ENCODE measurements around the gene HACE1.

Gene HACE1

DNA sequence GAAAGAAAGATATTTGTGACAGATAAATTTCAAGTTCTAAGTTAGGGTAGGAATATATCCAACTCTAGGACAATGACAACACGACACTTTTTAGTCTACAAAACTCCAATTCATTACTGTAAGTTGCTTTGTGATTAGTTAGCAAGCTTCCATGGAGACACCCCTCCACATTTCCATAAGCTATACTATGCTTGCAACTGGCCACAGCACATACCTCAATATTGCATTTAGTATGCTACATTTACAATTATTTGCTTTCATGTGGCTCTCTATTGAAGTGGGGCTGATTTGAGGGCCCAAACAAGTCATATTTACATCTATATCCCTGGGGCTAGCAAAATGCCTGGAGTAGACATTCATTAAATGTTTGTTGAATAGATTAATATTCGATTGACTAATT lies 129.3 kb downstream of the HACE1 start:
- DNase-seq: no peak

DNA sequence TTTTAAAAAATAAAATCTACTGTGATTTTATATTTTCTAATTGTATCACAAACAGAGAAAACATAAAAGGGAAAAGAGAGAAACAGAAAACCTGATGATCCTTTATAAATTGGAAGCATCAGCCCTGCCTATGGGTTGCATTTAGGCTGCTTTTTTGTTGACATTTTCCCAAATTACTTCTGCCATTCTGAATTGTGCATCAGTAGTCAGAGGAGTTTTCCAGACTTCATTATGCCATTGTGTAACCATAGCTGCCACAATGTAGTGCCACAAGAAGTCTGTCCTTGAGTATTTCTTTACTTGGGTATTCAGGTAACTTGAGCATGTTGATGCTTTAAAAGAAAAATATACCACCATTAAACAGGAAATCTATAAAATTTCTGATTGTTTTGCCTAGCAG lies 130.3 kb downstream of the HACE1 start:
- DNase-seq: no peak

DNA sequence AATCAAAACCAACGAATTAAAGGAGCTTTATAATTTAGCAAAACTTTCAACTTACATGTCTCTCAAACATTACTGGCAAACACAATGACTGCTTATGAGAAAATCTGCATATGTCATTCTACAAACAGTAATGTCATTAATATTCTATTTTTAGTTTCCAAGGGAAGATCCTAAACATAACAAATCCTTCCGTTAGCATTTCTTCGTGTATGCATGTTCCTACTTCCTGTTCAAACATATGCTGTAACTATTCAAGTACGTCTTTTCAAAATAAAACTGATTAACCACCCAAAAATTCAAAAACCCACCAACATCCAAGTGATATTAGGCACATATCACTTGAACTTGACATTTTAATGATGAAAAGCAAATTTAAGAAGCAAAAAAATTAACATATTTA lies 131.3 kb downstream of the HACE1 start:
- no peak for DNase-seq

DNA sequence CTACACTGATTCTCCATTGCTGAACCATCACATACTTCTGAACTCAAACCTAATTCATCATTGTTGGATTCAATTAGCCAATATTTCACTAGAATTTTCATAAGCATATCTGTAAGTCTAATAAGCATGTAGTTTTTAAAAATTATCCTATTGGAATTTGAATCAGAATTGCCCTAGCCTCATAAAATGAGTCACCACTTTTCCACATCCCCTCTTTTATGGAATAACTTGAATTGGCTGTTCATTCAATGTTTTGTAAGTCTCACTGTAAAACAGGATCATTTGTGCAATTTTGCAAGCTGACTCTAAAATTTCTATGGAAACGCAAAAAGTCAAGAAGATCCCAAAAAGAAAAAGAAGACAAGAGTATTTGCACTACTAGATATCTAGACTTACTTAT lies 141.0 kb downstream of the HACE1 start:
- no peak for DNase-seq

DNA sequence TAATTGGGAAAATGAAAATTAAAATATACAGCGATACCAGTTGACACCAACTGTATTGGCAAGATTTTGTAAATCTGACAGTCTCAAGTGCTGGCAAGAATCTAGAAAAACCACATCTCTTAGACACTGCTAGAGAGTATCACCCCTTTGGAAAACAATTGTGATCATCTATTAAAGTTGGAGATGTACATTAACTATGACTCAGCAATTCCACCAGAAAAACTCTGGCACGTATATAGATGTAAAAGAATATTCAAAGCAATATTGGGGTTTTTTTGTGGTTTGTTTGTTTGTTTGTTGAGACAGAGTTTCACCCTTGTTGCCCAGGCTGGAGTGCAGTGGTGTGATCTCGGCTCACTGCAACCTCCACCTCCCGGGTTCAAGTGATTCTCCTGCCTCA lies 142.9 kb downstream of the HACE1 start:
- no peak for DNase-seq

DNA sequence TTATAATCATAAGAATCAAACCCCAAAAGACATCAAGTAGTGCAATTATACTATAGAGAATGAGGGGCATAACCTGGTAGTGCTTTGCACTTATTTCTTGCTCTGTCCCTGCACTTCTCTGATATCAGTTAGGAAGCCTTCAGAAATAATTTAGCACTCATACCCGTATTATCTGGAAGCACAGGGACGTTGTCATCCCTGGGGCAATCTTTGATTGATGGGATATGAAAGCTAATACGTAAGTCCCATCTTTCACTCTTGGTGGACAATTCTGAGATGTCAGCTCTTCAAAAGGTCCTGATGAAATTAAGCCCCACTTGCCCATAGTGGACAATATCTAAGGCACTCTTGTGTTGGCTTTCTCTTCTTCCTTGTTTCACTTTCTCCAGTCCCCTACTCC lies 144.9 kb downstream of the HACE1 start:
- no peak for DNase-seq

DNA sequence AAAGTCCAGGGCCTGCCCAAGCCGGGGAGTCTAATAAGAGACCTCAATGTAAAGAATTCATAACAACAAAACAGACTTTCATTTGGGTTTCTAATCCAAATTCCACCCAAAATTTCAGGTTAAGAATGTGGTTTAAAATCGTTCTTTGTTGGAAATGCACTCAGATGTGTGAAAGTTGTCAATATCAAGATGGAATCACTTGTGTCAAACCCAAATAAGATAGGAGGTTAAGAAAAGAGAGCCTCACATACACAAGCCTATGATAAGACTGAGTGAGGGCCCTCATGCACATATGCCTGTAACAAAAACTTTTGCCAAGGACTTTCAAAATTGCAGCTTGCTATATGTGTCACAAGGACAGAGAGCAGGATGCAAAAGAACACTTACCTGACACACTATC lies 145.7 kb downstream of the HACE1 start:
- no peak for DNase-seq

DNA sequence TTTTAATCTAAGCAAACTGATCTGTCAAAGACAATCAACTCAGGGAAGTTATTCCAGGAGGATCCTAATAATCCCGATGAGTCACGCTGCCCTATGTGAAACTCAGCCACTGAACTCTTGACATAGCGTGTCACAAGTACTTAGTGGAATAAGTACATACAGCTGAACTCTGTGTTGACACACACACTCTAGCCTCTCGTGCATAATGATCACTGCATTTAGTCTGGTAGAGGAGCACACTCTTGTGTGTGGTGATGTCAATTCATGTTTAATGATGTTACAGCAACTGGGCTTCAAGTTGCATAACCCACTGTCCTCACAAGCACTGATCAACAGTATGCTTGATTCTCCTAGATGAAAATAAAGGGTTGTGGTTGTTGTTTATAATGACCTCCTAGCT lies 148.3 kb downstream of the HACE1 start:
- DNase-seq: no peak

DNA sequence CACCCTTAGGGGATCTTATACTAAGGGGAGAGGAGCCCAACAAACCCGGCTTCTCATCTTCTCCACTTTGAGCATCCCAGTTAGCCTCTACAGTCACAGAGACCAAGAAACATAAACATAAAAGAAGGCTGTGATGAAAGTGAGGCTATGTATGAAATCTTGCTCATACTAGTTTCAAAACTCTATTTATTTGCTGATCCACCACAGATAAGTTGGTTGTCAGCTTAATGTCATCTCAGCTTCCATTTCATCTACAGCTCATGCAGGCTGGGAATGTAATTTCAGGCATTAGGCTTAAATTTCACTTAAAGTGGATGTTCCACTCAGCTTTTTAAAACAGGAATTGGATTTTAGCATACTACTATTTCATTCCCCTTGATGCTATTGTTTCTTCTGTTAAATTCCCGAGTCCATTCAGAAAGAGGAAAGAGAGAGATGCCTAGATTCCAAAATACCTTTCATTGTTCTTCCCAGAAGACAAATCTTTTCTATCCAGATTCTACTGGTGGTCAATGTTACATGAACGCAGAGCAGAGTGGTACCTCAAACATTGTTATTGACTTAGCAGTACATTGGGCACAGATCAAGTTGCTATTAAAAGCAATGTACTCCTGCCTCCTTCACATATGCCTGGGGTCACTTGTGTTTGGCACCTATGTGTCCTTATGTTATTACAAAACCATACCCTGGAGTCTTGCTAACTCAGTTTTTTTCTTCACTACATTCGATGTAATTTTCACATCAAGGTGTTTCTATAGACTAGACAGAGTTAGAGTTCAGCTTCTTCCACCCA lies 149.0 kb downstream of the HACE1 start:
- no peak for DNase-seq

DNA sequence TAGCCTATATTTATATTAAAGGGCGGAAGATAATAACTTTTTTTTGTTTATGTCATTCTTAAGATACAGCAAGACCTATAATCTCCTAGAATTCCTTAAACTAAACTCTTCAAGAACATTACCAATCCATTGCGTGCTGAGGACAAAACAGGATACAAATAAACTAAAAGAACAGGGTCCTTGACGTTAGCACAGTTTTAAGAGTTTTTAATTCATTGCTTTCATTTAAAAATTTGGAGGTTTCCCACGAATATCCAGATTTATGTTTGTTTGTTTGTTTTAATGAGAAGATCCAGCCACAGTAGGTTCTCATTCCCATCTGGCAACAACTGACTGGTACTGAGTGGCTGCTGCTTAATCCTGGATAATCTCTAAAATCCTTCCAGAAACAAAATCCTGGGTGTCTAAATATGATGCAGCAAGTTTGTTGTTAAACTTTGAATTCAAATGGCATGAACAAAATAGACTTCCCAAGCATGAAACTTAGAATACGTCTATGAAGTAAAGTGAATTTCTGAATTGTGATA lies 153.7 kb downstream of the HACE1 start:
- DNase-seq: no peak

DNA sequence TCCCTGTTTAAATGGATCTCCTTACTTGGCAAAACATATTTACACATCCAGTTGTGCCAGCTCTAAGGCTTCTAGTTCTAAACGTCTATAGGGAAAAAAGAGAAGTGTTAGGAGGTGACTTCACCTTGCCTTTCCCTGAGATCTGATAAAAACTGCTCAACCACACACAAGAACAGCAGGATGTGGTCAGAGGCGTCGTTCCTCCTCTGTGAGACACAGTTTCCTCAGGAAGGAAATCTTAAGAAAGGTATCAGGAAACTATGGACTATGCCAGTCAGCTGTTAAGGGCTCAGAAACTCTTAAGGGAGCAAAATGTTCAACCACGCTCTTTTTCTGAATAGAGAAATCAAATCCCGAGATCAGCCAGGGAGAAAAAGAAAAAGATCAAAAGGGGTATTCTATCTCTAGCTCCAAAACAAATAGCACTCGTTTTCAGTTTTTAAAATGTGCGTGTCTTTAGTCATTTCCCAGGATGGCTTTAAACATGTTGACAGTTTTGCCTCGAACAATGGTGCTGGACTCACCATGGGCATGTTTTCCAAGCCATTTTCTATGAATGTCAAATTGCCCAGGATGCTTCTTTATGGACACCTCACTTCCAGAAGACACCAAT lies 154.5 kb downstream of the HACE1 start:
- DNase-seq: no peak

DNA sequence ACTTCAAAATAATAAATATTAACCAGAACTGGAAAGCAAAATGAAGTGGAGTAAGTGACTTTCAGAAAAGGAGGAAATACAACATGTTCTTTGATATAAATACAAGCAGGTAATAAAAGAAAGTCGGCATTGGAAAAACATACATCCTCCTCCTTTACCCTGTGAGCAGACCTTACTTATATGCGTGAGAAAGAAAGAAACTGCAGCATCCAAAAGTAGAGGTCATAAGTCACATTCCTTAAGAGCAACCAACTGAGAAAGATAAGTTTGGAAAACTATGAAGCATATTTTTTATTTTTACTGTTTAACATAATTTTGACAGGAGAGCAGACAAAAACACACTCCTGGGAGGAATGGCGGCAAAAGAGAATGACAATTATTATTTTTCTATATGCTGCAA lies 155.5 kb downstream of the HACE1 start:
- no peak for DNase-seq

DNA sequence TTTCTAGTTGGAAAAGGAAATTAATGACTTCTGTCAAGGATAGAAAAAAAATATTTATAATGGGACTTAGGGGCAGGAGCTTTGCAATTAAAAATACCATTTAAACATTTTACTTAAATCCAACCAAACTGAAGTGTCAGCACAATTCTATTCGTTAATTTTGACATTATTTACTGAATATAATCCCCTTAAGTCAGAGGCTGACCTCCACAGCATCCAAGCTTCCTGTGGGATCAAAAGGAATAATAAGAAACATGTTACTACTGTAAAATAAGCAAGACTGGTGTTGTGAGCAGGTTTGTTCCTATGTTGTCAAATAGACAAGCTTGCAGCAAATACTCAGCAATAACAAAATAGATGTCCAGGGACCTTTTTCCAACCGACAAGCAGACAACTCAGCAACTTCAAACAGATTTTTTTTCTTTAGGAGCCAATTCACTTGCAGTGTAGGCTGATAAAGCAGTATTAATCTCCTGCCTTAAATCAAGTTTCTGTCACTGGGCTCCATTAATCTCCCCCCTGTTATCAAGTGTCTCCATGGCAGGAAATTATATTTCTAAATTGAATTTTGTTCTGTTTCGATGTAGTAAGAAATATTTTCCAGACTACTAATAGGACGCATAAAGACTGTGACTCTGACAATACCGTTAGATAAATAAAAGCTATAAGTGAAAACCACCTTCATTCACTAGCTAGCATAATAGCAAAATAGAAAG lies 157.4 kb downstream of the HACE1 start:
- no peak for DNase-seq

DNA sequence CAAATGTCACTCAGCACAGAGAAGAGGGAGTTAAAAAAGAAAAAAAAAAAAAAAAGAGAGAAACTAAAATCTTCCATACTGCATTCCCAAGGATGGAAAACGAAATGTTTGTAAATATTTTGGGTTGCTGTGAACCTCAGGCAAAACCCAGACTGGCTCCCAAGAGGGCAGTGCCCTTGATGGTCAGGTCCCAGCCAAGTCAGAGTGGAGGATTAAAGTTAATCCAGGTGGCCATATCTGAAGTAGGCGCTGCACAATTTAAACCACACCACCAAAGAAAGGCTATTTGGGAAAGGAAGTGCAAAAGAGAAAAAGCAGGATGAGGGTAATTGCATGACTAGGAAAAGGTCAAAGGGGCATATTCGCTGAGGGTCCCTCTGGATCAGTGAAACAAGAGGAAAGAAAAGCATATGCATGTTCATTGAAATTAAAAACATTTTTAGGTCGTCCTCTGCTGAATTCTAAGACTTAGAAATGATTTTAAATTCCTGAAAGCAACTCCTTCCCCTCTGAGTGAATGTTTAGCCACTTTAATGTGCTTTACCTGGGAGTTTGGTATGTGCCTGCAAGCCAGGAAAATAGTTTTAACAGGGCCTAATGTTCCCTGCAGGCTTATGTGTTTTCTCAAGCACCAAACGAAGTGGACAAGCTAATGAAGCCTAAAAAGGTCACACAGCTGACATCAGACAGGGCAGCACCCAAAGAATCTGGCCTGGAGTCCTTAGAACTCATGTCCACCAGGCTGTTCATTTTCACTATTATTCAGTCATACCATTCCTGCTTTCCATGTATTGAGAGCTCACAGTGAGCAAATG lies 159.1 kb downstream of the HACE1 start:
- no peak for DNase-seq

DNA sequence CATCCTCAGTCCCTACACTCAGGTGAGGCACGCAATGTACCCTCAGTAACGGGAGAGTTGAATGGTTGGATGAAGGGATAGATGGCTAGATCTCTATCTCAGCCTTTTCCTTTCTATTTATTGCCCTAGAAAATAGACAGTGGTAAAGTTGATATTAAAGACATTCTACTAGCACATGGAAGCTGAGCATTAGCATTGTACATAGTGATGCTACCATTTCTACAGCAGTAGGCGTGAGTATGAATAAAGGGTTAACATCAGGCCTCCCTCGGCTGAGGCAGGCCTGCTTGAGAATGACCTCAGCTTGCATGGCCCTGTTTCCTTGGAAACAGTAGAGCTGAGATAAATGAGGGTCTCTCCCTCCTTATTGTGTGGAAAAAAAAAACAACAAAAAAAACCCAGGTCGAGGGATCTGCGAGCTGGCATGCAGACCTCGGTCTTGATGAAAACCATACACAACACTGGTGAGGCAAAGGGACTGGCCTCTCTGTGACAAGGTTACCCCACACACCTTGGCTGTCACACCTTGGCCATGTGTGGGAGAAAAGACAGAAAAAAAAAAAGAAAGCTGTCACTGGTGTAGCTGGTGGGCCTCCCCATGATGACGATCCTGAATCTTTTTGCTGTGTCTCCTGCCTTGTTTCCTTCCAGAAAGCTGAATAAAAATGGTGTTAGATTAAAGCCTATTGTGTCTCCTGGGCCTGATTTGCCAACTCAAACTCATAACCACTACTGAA lies 160.0 kb downstream of the HACE1 start:
- no peak for DNase-seq

DNA sequence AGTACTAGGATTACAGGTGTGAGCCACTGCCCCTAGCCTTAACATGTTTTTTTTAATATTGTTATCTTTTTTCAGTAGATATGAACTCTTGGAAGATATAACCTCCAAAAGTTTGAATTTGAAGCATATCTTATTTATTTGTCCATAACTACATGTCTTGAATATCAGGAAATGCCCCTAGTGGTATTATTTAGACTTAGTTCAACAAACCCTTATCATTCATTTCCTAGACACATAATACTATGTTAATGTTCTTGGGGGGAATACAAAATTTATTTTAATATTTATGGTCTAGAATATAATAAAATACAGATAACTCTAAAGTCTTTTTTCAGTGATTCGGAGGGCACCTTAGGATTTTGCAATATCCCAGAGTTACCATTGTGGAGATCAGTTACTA lies 160.7 kb downstream of the HACE1 start:
- DNase-seq: no peak

DNA sequence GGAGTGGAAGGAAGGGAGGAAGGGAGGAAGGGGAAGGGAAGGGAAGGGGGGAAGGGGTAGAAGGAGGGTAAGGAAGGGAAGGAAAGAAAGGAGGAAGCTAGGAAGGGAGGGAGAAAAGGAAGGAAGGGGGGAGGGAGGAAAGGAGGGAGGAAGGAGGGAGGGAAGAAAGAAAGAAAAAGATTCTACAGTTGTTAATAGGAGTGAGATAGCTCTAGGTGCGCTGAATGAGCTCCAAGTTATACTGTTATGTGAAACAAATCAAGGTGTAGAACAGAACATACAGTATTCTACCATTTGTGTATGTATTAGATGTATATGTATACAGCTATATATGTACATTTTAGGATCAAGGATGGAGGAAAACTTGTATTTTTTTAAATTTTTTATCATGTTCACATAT lies 167.7 kb downstream of the HACE1 start:
- DNase-seq: no peak

DNA sequence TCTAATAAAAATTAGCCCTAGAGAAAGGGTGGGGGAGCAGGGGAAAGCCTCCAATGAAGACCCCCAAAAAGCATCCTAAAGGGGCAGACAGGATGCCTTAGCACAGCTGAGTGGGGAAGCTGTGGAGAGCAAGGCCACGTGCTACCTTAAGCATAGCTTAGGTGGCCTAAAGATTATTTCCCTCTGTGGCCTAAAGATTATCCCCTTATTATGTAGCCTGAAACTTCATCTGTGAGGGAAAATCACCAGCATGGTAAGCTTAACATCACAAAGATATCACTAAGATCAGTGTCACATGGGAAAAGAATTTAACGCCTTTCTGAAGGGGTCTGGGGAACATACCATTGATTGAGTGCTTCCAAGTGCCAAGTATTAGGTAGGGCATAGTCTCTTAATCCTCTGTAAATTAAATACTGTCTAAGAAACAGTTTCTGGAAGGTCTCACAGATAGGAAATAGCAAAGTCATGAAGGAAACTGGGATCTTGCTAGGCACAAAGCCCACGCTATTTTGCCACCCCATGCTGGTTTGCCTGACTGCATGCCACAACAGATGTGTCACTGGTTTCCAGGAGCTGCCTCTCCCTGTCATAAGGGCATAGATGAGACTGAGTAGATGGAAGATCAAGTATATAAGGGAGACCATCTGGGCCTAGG lies 170.0 kb downstream of the HACE1 start:
- no peak for DNase-seq

DNA sequence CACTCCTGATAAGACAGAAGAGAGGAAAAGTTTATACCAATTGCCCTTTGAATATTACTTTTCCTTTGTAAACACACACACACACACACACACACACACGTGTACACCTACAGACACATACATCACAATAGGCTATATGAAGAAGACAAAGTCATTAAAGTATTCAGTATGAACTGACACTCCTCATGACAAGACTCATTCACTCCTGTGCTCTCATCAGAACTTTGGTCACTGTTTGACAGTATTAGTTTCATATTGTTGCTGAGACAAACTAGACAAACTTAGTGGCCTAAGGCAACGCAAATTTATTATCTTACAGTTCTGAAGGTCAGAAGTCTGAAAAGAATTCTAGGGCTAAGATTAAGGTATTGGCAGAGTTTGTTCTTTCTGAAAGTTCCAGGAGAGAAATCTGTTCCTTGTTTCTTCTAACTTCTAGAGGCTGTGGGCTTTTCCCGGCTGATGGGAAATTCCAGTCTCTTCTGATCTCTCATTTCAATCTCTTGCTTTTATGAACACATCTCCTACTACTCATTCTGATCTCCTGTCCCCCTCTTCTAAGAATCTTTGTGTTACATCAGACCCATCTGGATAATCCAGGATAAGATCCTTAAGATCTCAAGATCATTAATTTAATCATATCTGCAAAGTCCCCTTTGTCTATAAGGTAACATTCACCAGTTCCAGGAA lies 171.3 kb downstream of the HACE1 start:
- DNase-seq: no peak

DNA sequence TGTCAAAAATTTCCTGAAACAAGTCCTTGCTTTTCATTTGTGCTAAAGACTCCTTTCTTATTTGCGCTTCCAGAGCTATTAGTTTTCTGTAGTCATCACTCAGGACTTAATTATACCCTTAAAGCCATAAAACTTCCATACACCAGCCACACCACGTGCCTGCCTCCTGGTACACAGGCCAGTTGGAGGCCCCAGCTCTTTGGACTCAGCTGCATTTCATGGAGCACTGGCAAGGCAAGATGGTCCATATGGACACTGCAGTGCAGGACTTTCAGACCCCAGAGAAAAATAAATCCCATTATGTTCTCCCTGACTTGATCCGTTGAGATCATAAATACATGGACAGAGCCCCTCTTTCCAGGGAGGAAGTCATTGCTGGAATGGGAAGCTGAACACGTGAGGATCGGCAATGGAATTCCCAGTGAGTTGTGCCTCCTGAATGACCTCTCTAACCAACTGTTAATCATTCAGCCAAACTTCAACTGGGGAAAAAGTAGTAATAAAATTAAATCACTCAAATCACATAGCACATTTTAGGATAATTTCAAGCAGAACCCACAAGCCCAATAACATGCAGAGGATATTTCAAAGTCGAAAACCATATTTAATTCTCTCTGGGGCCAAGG lies 173.1 kb downstream of the HACE1 start:
- DNase-seq: no peak
